T-helper 2 cell treated with Interferon-gamma antibody and Interleukin-4, amounts not matched to agents 100 ng/mL and 5 ng/mL, for 36 hours (primary cell): ENCODE data around the gene WNK4. TPM values are rescaled to one million over a fixed set of nuclear protein-coding genes. Genes with fewer than 3 reads are reported as not detected.
"Not testable (repeated sequence)": the region's sequence is repeated elsewhere in the genome, so short reads cannot be mapped to it uniquely, and the experiment has no call there.

Experiments
- intact Hi-C: fragments of 100-400 bp; cut with micrococcal nuclease; formaldehyde crosslinking; loops from one replicate; pipeline ENCODE4 v1.15.1; 2023
- total RNA-seq: library from RNA; stranded (reverse); gene quantifications from 2 replicates; pipeline ENCODE4 v1.2.3, GENCODE V29; 2022

Gene WNK4
- total RNA-seq: 0.11 and 0.50 TPM in 2 replicates

DNA sequence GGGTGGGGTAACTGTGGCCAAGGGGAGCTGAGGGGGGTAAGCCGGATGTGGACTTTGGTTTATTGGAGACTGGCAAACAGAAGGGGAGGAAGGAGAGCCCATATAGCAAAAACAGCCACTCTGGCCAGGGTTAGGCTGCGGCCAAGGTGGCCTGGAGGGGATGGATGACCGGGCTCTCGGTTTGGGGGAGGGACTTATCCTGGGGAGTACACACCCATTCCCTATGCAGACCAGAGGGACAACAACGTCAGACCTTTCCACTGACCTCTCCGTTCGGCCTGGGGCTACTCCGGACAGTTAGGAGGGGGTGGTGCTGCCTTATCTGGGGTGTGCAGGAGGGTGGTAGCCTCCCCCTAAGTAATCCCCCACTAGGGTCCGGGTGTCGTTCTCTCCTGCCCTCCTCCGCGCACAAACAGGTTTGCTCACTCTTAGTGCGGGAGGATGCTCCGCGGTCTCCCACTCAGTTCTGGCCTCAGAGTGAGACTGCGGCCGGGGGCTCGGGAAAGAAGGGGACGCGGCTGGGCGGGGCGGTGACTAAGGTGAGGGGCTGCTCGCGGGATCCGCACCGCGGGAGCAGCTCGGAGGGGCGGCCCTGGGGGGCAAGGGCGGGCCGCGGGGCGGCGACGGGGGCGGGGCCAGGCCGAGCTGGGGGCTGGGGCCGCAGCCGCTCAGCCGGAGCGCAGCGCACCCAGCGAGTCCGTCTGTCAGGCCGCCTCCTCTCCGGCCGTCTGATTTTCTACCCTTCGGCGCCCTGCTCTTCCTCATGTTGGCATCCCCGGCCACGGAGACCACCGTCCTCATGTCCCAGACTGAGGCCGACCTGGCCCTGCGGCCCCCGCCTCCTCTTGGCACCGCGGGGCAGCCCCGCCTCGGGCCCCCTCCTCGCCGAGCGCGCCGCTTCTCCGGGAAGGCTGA lies at the start of gene WNK4:
Gene WNK4 (plus strand): TSS at position 675 of the 915 bp plus-strand sequence. CDS start 89 bp downstream, at position 764.
- intact Hi-C loops: no loop called here

DNA sequence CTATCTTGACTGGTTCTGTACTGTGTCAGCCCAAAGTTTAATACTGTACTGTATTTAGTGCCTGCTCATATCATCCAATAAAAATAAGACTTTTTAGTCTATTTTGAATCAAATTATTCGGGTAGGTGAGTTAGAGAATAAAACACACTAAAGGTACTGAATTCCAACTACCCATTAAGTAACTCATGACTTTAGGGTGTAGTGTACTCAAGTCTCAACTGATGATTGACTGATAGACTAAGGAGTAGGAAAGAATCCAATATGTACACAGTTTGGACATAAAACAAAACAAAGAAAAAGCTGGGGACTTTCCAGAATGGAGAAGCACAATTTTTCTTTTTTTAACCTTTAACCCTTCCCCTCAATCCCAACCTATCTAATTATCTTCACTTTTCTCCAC lies 39.7 kb upstream of the WNK4 start:
- intact Hi-C loops: no loop called here

GRCh38 chr17:42742916-42743315 lies 37.5 kb upstream of the WNK4 start:
- intact Hi-C loops: not testable (repeated sequence)

DNA sequence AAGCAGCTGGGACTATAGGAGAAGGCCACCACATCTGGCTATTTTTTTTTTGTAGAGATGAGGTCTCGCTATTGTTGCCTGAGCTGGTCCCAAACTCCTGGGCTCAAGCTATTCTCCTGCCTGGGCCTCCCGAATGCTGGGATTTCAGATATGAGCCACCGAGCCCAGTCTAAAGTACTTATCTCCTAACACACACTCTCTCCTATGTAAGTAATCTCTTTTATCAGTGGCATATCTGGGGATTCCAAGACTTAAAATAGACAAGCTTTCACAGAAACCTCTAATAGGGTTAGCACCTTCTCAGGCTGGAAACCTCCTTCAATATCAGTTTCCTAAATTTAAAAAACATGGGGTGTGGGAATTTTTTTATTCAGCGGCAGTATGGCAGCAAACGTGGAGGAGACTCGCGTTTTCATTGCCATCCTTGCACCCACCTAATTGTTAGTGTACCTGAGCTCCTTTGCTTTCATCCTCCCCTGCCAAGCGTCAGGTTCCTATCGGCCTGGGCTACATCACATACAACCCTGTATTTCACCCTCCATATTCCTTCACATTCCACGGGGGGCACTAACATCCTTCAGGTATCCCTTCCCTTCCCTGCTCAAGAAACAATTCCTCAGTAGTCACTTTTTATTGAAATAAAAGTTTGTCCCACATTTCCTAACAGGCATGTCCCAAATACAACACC lies 36.7 kb upstream of the WNK4 start:
- intact Hi-C loops: loop anchor here (1.0 to 2.0 kb wide), 3 partner anchors 20 to 135 kb away; partner anchors contain the start of genes PLEKHH3, RETREG3 and TUBG1

- intact Hi-C loops: loop anchor here (1.0 to 2.0 kb wide), 3 partner anchors 19 to 136 kb away; partner anchors contain the start of genes PLEKHH3, RETREG3 and TUBG1
These were observed 36.1 kb upstream of the WNK4 start for GRCh38 chr17:42744283-42744805.

DNA sequence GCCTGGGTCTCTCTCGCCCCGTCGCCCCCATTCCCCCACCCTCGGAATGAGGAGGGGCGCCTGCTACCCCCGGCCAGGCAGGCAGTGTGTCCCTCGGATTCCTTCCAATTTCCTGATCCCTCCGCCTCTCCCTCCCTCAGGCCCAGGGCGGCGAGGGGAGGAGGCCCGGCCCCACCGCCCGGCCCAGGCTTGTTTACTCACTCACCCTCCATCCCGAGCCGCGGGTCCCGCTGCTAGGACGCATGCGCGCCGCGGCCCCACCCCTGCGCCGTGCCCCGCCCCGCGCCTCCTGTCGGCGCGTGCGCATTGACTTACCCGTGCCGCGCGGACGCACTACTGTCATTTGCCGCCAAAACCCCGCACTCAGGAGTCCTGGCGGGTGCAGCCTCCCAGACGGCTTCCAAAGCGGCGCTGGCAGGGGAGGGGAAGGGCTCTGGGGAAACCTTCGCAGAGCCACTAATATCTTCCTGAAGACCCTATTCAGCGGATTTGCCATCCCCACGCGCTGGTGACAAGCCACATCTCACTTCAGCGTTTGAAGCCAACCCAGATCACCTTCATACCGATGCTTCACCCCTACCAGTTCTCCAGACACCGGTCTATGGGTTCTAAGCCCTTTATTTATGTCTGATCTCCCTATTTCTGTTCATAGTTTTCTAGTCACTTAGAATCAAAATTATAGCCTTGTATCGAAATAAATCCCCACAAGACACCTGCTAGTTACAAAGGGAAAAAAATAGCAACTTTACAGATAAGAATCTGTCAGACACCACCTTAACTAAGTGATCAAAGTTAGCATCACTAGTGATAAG lies 35.4 kb upstream of the WNK4 start, which contains the start of gene EZH1:
Gene EZH1 (minus strand): TSS at position 235 of the 812 bp plus-strand sequence. CDS start 16,099 bp downstream, outside the sequence.
- intact Hi-C loops: loop anchor here (1.0 to 2.0 kb wide), 3 partner anchors 18 to 136 kb away; partner anchors contain the start of genes PLEKHH3, RETREG3 and TUBG1

DNA sequence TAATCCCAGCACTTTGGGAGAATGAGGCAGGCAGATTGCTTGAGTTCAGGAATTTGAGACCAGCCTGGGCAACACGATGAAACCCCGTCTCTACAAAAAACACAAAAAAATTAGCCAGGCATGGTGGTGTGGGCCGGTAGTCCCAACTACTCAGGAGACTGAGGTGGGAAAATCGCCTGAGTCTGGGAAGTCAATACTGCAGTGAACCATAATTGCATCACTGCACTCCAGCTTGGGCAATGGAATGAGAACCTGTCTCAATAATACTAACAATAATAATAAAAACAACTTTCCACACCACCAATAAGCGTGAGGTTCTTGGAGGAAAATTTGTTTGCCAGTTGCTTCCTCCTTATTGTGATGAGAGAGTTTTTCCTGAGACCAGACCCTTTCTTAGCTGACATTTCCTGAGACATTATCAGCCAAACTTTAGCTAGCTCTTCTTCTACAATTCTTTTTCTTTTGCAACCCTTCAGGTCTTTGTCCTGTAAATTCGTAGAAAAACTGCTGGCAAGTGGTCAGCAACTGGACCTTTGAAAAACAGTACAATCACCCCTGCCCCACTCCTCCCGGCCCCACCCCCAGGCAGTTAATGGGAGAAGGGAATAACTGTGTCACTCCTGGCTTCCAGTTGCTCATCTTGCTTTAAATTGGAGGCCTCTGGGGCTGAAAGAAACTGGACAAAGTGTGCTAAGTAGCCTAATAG lies 32.1 kb upstream of the WNK4 start:
- intact Hi-C loops: no loop called here

GRCh38 chr17:42748908-42749798 lies 31.3 kb upstream of the WNK4 start:
- intact Hi-C loops: no loop called here

DNA sequence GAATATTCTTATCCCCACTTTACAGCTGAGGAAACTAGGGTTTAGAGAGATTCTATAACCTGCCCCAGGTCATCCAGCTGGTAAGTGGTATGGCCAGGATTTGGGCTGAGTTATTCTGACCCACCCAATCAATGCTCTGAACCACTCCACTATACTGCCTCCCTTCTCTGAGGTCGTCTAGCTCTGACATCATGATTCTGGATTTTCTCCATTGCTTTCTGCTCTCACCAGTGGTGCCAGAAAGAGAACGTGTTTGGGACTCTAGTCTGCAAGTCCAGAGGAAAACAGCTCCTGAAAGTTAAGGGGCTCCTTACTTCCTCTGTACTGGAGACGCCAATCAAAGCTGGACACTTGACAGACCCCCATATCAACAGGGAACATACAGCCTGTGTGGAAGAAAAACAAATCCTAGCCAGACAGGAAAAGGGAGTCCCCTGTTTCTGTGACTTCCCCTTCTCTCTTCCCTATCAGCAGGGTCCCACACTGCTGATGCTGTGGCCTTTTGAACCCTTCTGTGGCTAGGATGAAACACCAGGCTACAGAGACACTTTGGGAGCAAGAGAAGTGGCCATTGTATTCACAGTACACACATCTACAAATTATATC lies 29.6 kb upstream of the WNK4 start:
- intact Hi-C loops: no loop called here

- intact Hi-C loops: no loop called here
These were observed 28.8 kb upstream of the WNK4 start for GRCh38 chr17:42751628-42752027.

GRCh38 chr17:42754782-42755181 lies 25.6 kb upstream of the WNK4 start:
- intact Hi-C loops: no loop called here

- intact Hi-C loops: no loop called here
These were observed 20.3 kb upstream of the WNK4 start for GRCh38 chr17:42759982-42760651.

- intact Hi-C loops: no loop called here
These were observed 19.5 kb upstream of the WNK4 start, which contains the start of gene RAMP2 for GRCh38 chr17:42760652-42761581. Gene RAMP2, plus strand, starts transcription at chr17:42761227. Its CDS starts 35 bp downstream, at chr17:42761262.

DNA sequence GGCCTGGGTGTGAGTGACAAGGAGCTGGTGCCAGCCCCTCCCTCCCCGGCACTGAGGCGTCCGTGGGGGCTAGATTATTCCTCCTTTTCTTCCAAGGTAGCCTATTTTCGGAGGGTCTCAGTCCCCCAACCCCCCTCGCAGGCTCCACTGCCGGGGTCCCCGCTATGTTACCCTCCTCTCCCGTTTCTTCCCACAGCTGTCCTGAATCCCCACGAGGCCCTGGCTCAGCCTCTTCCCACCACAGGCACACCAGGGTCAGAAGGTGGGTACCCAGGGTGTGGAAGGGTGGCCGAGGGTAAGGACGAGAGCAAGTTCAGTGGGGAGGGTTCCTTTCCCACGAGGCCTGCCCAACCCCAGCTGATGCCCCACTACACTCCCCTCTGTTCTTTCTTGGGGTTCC lies 18.8 kb upstream of the WNK4 start:
- intact Hi-C loops: no loop called here

GRCh38 chr17:42766124-42766523 lies 14.3 kb upstream of the WNK4 start:
- intact Hi-C loops: no loop called here

GRCh38 chr17:42767512-42767911 lies 12.9 kb upstream of the WNK4 start:
- intact Hi-C loops: no loop called here

GRCh38 chr17:42768006-42768405 lies 12.4 kb upstream of the WNK4 start:
- intact Hi-C loops: not testable (repeated sequence)
